Upper lobe of left lung (tissue), 6 donors: ENCODE results near the gene SEMA6D. TPM values are rescaled to one million over a fixed set of nuclear protein-coding genes. Genes with fewer than 3 reads are reported as not detected.

Experiments used
- ATAC-seq, 2 donors: fragments of 200-7000 bp; cut with Tn5 transposase; one replicate each; pipeline ENCODE4 v1.9.1; 2022; ENCODE audit warnings: mild to moderate bottlenecking in 2 of 2, moderate library complexity in 2 of 2; ENCODE audit not compliant: low FRiP score in 2 of 2
- DNase-seq, 2 donors: peaks; one replicate each; pipeline ENCODE4 v3.0.0-alpha.2; 2019 to 2020
- H3K27ac ChIP-seq, 4 donors: fragments of 200-600 bp; sonication (generic); one replicate each; pipeline ENCODE4 v1.5.1; 2016 to 2019
- H3K27me3 ChIP-seq, 4 donors: fragments of 200-600 bp; sonication (generic); one replicate each; pipeline ENCODE4 v1.5.1; 2017 to 2019
- H3K36me3 ChIP-seq, 4 donors: fragments of 200-600 bp; sonication (generic); one replicate each; pipeline ENCODE4 v1.5.1; 2016 to 2019
- H3K4me1 ChIP-seq, 4 donors: fragments of 200-600 bp; sonication (generic); one replicate each; pipeline ENCODE4 v1.5.1; 2018 to 2019
- H3K4me3 ChIP-seq, 4 donors: fragments of 200-600 bp; sonication (generic); one replicate each; pipeline ENCODE4 v1.5.1; 2017 to 2019; ENCODE audit warnings: mild to moderate bottlenecking in 2 of 4, moderate library complexity in 1 of 4
- H3K9me3 ChIP-seq, 4 donors: fragments of 200-600 bp; sonication (generic); one replicate each; pipeline ENCODE4 v1.5.1; 2018 to 2019
- CTCF ChIP-seq, 6 experiments: fragments of 450-650 bp in 4 of 6; fragments of 200-600 bp in 2 of 6; sonication (generic) in 2 of 6; IDR thresholded peaks; one replicate each; pipeline ENCODE4 v1.5.1; 2016 to 2019; ENCODE audit warnings: antibody characterized with exemption in 6 of 6
- EP300 ChIP-seq, 4 donors: sonication (generic); formaldehyde crosslinking; IDR thresholded peaks; one replicate each; pipeline ENCODE4 v1.5.1; 2017; ENCODE audit warnings: antibody characterized with exemption in 4 of 4, control low read depth in 2 of 4
- POLR2A ChIP-seq, 4 donors: fragments of 450-650 bp; IDR thresholded peaks; one replicate each; pipeline ENCODE4 v1.5.1; 2016 to 2017; ENCODE audit warnings: antibody characterized with exemption in 4 of 4, mild to moderate bottlenecking in 2 of 4
- POLR2AphosphoS5 ChIP-seq, 2 donors: sonication (generic); formaldehyde crosslinking; IDR thresholded peaks; one replicate each; pipeline ENCODE4 v1.5.1; 2017; ENCODE audit warnings: antibody characterized with exemption in 2 of 2
- WGBS, 2 donors: methylation state at CpG; one replicate each; pipeline ENCODE4 v1.1.5; 2017 to 2018; 5-methylcytosine and 5-hydroxymethylcytosine counted together
- total RNA-seq, 6 donors: library from RNA; depleted of rRNA in 4 of 6; stranded (reverse); fragments of >200 nt in 4 of 6; gene quantifications; one replicate each; pipeline versions ENCODE4 v1.1.0 to v1.2.1, GENCODE V29; 2016 to 2021
- donor health status: DM: no; HTN: no; CAD: no; lungs with moderate emphysema.
- donor health status: DM: no; HTN: yes; CAD: no; lungs with severe emphysema.

Gene SEMA6D
- total RNA-seq, 6 donors from 2014 or later = 6.9 to 10.5 (median 9.0) TPM

DNA sequence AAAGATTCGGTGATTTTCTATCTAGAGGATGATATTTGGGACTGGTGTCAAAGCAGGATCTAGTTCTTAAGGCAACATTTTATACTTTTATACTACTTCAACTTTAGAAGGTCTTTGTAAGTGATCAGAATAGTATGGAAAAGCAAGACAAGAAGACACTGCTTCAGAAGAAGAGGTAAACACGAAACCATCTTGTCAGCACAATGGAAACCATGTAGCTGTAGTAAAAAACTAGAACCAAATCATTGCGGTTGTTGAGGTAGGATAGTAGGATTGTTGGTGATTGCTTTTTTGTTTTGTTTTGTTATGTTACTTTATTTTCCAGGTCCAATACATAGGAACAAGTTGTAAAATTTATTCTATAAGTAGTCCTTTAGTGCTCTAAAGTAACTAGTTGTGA, 40.0 kb downstream of the SEMA6D start:
- Histone ChIP-seq H3K4me1 (no peaks in the 10 kb centered on the region), H3K36me3 (no peaks in the 10 kb centered on the region), H3K27me3 (no peaks in the 10 kb centered on the region), H3K4me3 (no peak overlapping the region), H3K27ac (no peak overlapping the region), H3K9me3 (peaks cover 0 to 20% (median 2%) of the 10 kb centered on the region in 4 donors)
- ATAC-seq = no peak
- no peak for TF ChIP-seq EP300 (IDR thresholded peaks at IDR 0.05)
- no peak for TF ChIP-seq POLR2AphosphoS5 (IDR thresholded peaks at IDR 0.05)
- TF ChIP-seq CTCF (IDR thresholded peaks at IDR 0.05) = no peak
- no peak for TF ChIP-seq POLR2A (IDR thresholded peaks at IDR 0.05)
- WGBS, 2 donors = 59 to 85% methylated on average over 3 of the region's 3 CpGs
- no peak for DNase-seq

DNA sequence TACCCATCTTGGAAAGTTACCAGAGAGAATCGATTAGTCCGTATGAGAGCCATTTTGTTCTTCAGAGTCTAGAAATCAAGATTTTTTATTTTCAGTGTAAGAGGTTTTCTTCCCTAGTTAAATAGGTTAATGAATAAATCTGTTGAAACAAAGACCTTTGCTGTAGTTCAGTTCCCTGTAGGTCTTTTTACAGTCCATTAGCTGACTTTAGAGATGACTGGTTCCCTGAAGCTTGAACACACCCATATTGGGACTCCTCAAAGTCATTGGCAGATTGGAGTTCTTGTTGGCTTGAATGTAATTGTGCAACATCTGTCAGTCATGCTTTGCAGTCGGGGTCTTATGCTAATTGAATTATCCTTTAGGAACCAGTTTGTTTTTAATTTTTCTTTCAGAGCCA, 45.3 kb downstream of the SEMA6D start:
- ATAC-seq = no peak
- Histone ChIP-seq H3K4me1 (no peaks in the 10 kb centered on the region), H3K27me3 (no peaks in the 10 kb centered on the region), H3K9me3 (no peaks in the 10 kb centered on the region), H3K27ac (no peak overlapping the region), H3K4me3 (no peak overlapping the region), H3K36me3 (peaks cover 0 to 32% (median 0%) of the 10 kb centered on the region in 4 donors)
- TF ChIP-seq CTCF (IDR thresholded peaks at IDR 0.05) = no peak
- no peak for TF ChIP-seq POLR2A (IDR thresholded peaks at IDR 0.05)
- no peak for TF ChIP-seq POLR2AphosphoS5 (IDR thresholded peaks at IDR 0.05)
- no peak for TF ChIP-seq EP300 (IDR thresholded peaks at IDR 0.05)
- WGBS, 2 donors = 95% methylated on average over 3 of the region's 3 CpGs
- no peak for DNase-seq

DNA sequence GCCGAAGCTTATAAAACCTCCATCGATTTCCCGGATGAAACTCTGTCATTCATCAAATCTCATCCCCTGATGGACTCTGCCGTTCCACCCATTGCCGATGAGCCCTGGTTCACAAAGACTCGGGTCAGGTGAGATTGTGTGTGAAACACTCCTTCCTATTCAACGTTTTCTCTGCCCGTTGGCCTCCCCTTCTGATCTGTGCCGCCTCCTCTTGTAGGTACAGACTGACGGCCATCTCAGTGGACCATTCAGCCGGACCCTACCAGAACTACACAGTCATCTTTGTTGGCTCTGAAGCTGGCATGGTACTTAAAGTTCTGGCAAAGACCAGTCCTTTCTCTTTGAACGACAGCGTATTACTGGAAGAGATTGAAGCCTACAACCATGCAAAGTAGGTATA, 47.4 kb downstream of the SEMA6D start:
- TF ChIP-seq POLR2A (IDR thresholded peaks at IDR 0.05) (no peak), CTCF (IDR thresholded peaks at IDR 0.05) (no peak)
- Histone ChIP-seq H3K36me3 (peaks cover 0 to 32% (median 0%) of the 10 kb centered on the region in 4 donors), H3K27me3 (no peaks in the 10 kb centered on the region), H3K4me1 (no peaks in the 10 kb centered on the region), H3K27ac (no peak overlapping the region), H3K9me3 (no peaks in the 10 kb centered on the region), H3K4me3 (no peak overlapping the region)
- DNase-seq (no peak), ATAC-seq (no peak)
- 90 to 94% methylated on average over 13 of the region's 13 CpGs for WGBS, 2 donors

- Histone ChIP-seq H3K4me1 (no peaks in the 10 kb centered on the region), H3K9me3 (no peaks in the 10 kb centered on the region), H3K36me3 (peaks cover 0 to 44% (median 0%) of the 10 kb centered on the region in 4 donors), H3K27me3 (no peaks in the 10 kb centered on the region), H3K27ac (no peak overlapping the region), H3K4me3 (no peak overlapping the region)
- ATAC-seq = no peak
- TF ChIP-seq CTCF (IDR thresholded peaks at IDR 0.05) = no peak
- no peak for TF ChIP-seq EP300 (IDR thresholded peaks at IDR 0.05)
- no peak for TF ChIP-seq POLR2A (IDR thresholded peaks at IDR 0.05)
- no peak for TF ChIP-seq POLR2AphosphoS5 (IDR thresholded peaks at IDR 0.05)
- DNase-seq = no peak
- 84 to 91% methylated on average over 5 of the region's 5 CpGs for WGBS, 2 donors
Measured at GRCh38 chr15:47766406-47766805, 49.1 kb downstream of the SEMA6D start.

DNA sequence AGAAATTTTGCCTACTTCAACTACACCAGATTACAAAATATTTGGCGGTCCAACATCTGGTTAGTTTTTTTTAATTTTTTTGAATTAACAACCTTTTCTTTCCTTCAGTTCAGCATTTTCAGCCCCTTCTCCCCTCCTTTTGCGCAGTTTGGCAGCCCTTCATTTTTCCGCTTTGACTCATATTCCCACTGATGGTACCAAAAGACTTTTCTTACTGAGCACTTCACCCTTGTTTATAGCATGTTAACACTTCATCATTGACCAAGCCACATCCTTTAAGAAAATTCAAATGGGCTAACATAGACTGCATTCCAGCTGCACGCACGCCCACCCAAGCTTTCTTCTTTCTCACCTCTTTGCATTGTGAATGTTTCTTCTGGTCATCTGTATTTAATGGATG, 49.7 kb downstream of the SEMA6D start:
- WGBS, 2 donors = 84 to 86% methylated on average over 5 of the region's 5 CpGs
- no peak for TF ChIP-seq POLR2A (IDR thresholded peaks at IDR 0.05)
- TF ChIP-seq EP300 (IDR thresholded peaks at IDR 0.05) = no peak
- no peak for TF ChIP-seq POLR2AphosphoS5 (IDR thresholded peaks at IDR 0.05)
- TF ChIP-seq CTCF (IDR thresholded peaks at IDR 0.05) = no peak
- DNase-seq = no peak
- Histone ChIP-seq H3K9me3 (no peaks in the 10 kb centered on the region), H3K4me1 (no peaks in the 10 kb centered on the region), H3K36me3 (peaks cover 0 to 45% (median 0%) of the 10 kb centered on the region in 4 donors), H3K27ac (no peak overlapping the region), H3K27me3 (no peaks in the 10 kb centered on the region), H3K4me3 (no peak overlapping the region)
- no peak for ATAC-seq
